IMR-90 (cell line): ENCODE results near the gene INPP5A.

Source experiments
- BHLHE40 ChIP-seq: fragments of 150-350 bp; IDR thresholded peaks from 2 replicates; pipeline ENCODE4 v1.6.1; 2016; ENCODE audit warnings: mild to moderate bottlenecking, low read depth, low read length
- CEBPB ChIP-seq: IDR thresholded peaks from 2 replicates; pipeline ENCODE4 v1.6.1; 2012; ENCODE audit warnings: low read depth, low read length, improper control_type of control experiment
- CHD1 ChIP-seq: IDR thresholded peaks from 2 replicates; pipeline ENCODE4 v1.6.1; 2012; ENCODE audit warnings: low read depth, low read length, improper control_type of control experiment
- CTCF ChIP-seq: conservative IDR thresholded peaks from 2 replicates; pipeline ENCODE4 v1.5.1; 2012; ENCODE audit warnings: mild to moderate bottlenecking, low read depth, low read length, improper control_type of control experiment
- ELK1 ChIP-seq: fragments of 150-350 bp; IDR thresholded peaks from 2 replicates; pipeline ENCODE4 v1.6.1; 2016; ENCODE audit warnings: low read depth, mild to moderate bottlenecking, low read length, moderate library complexity, borderline replicate concordance
- FOS ChIP-seq: fragments of 150-350 bp; IDR thresholded peaks from 2 replicates; pipeline ENCODE4 v1.6.1; 2016; ENCODE audit warnings: low read depth, low read length
- MAFK ChIP-seq: IDR thresholded peaks from 2 replicates; pipeline ENCODE4 v1.6.1; 2012; ENCODE audit warnings: low read depth, low read length, improper control_type of control experiment
- MAZ ChIP-seq: IDR thresholded peaks from 2 replicates; pipeline ENCODE4 v1.6.1; 2012; ENCODE audit warnings: low read depth, mild to moderate bottlenecking, low read length, improper control_type of control experiment, moderate library complexity, borderline replicate concordance
- MXI1 ChIP-seq: IDR thresholded peaks from 2 replicates; pipeline ENCODE4 v1.6.1; 2012; ENCODE audit warnings: low read depth, mild to moderate bottlenecking, low read length, moderate library complexity, borderline replicate concordance
- POLR2A ChIP-seq: IDR thresholded peaks from 2 replicates; pipeline ENCODE4 v1.6.1; 2012; ENCODE audit warnings: mild to moderate bottlenecking, low read depth, low read length
- RAD21 ChIP-seq: IDR thresholded peaks from 2 replicates; pipeline ENCODE4 v1.6.1; 2012; ENCODE audit warnings: low read length, improper control_type of control experiment
- RFX5 ChIP-seq: IDR thresholded peaks from 2 replicates; pipeline ENCODE4 v1.8.0; 2012; ENCODE audit warnings: low read depth, mild to moderate bottlenecking, low read length, moderate library complexity
- SMC3 ChIP-seq: fragments of 150-350 bp; IDR thresholded peaks from 2 replicates; pipeline ENCODE4 v1.6.1; 2016; ENCODE audit warnings: low read depth, mild to moderate bottlenecking, antibody characterized with exemption, low read length, moderate library complexity
- USF2 ChIP-seq: fragments of 150-350 bp; IDR thresholded peaks from 2 replicates; pipeline ENCODE4 v1.6.1; 2017; ENCODE audit warnings: mild to moderate bottlenecking, antibody characterized with exemption, low read length, low read depth

GRCh38 chr10:132548106-132548823 is 10.7 kb downstream of the INPP5A start:
- TF ChIP-seq CTCF: no peak
- TF ChIP-seq POLR2A: no peak
- TF ChIP-seq FOS: no peak
- no peak for TF ChIP-seq USF2
- no peak for TF ChIP-seq RFX5
- no peak for TF ChIP-seq SMC3
- no peak for TF ChIP-seq MAFK
- no peak for TF ChIP-seq BHLHE40
- TF ChIP-seq CHD1: no peak
- no peak for TF ChIP-seq MXI1
- no peak for TF ChIP-seq CEBPB
- no peak for TF ChIP-seq RAD21
- no peak for TF ChIP-seq MAZ
- TF ChIP-seq ELK1: no peak
